Skeletal muscle tissue (tissue), 4 donors: ENCODE data around the gene PDGFD. TPM values are rescaled to one million over a fixed set of nuclear protein-coding genes. Genes with fewer than 3 reads are reported as not detected.

Source experiments
- H3K27ac ChIP-seq: one replicate; pipeline ENCODE4 v1.7.0; 2013; ENCODE audit warnings: mild to moderate bottlenecking, low read depth, low read length, inconsistent platforms
- H3K27me3 ChIP-seq, 3 donors: one replicate each; pipeline ENCODE4 v1.7.0; 2013; ENCODE audit warnings: low read length in 3 of 3; ENCODE audit not compliant: control insufficient read depth in 3 of 3, insufficient read depth in 3 of 3
- H3K36me3 ChIP-seq, 3 donors: one replicate each; pipeline ENCODE4 v1.7.0; 2013; ENCODE audit warnings: low read length in 3 of 3; ENCODE audit not compliant: control insufficient read depth in 3 of 3, insufficient read depth in 3 of 3
- H3K4me1 ChIP-seq, 3 donors: one replicate each; pipeline ENCODE4 v1.7.0; 2013; ENCODE audit warnings: low read length in 3 of 3, mild to moderate bottlenecking in 3 of 3; ENCODE audit not compliant: control insufficient read depth in 3 of 3, insufficient read depth in 3 of 3
- H3K4me3 ChIP-seq, 3 donors: one replicate each; pipeline ENCODE4 v1.7.0; 2013; ENCODE audit warnings: low read length in 3 of 3
- H3K9ac ChIP-seq, 3 donors: one replicate each; pipeline ENCODE4 v1.7.0; 2013; ENCODE audit warnings: low read length in 3 of 3, mild to moderate bottlenecking in 3 of 3, moderate library complexity in 2 of 3, low read depth in 1 of 3
- H3K9me3 ChIP-seq, 3 donors: one replicate each; pipeline ENCODE4 v1.7.0; 2013; ENCODE audit warnings: low read length in 3 of 3; ENCODE audit not compliant: control insufficient read depth in 3 of 3
- total RNA-seq: library from RNA; depleted of rRNA; stranded (reverse); fragments of >200 nt; gene quantifications from one replicate; pipeline ENCODE4 v1.2.3, GENCODE V29; 2014
- donor health status: Osteomylitis.

PDGFD gene
- total RNA-seq, 1 donor from 2014 or later, result 24.0 TPM

GRCh38 chr11:103870821-103871309 is 293.1 kb downstream of the PDGFD start:
- no peaks in the 10 kb centered on the region for H3K27me3 ChIP-seq
- H3K36me3 ChIP-seq, result no peaks in the 10 kb centered on the region
- peaks cover 0 to 2% (median 0%) of the 10 kb centered on the region in 3 donors for H3K4me1 ChIP-seq
- no peak overlapping the region for H3K4me3 ChIP-seq
- H3K27ac ChIP-seq, result peak overlapping the region; percentile 3
- no peaks in the 10 kb centered on the region for H3K9me3 ChIP-seq
- H3K9ac ChIP-seq, result no peak overlapping the region

- Histone ChIP-seq H3K4me1 (peaks cover 0 to 2% (median 0%) of the 10 kb centered on the region in 3 donors), H3K4me3 (no peak overlapping the region), H3K27me3 (no peaks in the 10 kb centered on the region), H3K9ac (no peak overlapping the region), H3K27ac (no peak overlapping the region), H3K9me3 (no peaks in the 10 kb centered on the region), H3K36me3 (no peaks in the 10 kb centered on the region)
Measured at GRCh38 chr11:103867481-103867880, 296.5 kb downstream of the PDGFD start.

GRCh38 chr11:103863497-103863896 is 300.4 kb downstream of the PDGFD start:
- no peaks in the 10 kb centered on the region for H3K27me3 ChIP-seq
- no peaks in the 10 kb centered on the region for H3K4me1 ChIP-seq
- no peaks in the 10 kb centered on the region for H3K9me3 ChIP-seq

GRCh38 chr11:103862802-103863174 is 301.2 kb downstream of the PDGFD start:
- Histone ChIP-seq H3K27ac (no peak overlapping the region), H3K27me3 (no peaks in the 10 kb centered on the region), H3K9me3 (no peaks in the 10 kb centered on the region), H3K4me3 (no peak overlapping the region), H3K9ac (no peak overlapping the region), H3K36me3 (no peaks in the 10 kb centered on the region), H3K4me1 (no peaks in the 10 kb centered on the region)

More at GRCh38 chr11:103863497-103863896, 300.4 kb downstream of the PDGFD start:
- Histone ChIP-seq H3K4me3 (no peak overlapping the region), H3K9ac (no peak overlapping the region), H3K27ac (no peak overlapping the region), H3K36me3 (no peaks in the 10 kb centered on the region)

GRCh38 chr11:103862094-103862801 is 301.7 kb downstream of the PDGFD start:
- Histone ChIP-seq H3K36me3 (no peaks in the 10 kb centered on the region), H3K4me3 (no peak overlapping the region), H3K9me3 (no peaks in the 10 kb centered on the region), H3K4me1 (no peaks in the 10 kb centered on the region), H3K27me3 (no peaks in the 10 kb centered on the region), H3K9ac (no peak overlapping the region), H3K27ac (no peak overlapping the region)

Other genes starting within 250 kb of the PDGFD start
- gene DDI1, start 127.5 kb downstream of the PDGFD start, total RNA-seq, result not detected